Panc1 (cell line): Measurements from ENCODE around the gene FBXO45. TPM values are rescaled to one million over a fixed set of nuclear protein-coding genes. Genes with fewer than 3 reads are reported as not detected.

Experiments used
- ATAC-seq: fragments of 200-7000 bp; cut with Tn5 transposase; 2 replicates; pipeline ENCODE4 v1.9.1; 2020; ENCODE audit warnings: mild to moderate bottlenecking, moderate library complexity
- BruUV-seq: library from RNA; stranded (reverse); fragments of 400-500 nt; replicated peaks from 2 replicates; lab custom pipeline; 2021; lab: Mats Ljungman, UMichigan
- CTCF ChIA-PET: fragments of 300-600 bp; sonication (Branson Sonifier 250); formaldehyde crosslinking; loops from one replicate; lab custom pipeline; 2022; ENCODE audit warnings: antibody characterized with exemption; lab: Charles Lee
- POLR2A ChIA-PET: fragments of 300-600 bp; sonication (Branson Sonifier 250); formaldehyde crosslinking; loops from one replicate; lab custom pipeline; 2022; ENCODE audit warnings: antibody characterized with exemption; lab: Charles Lee
- DNase-seq: peaks from one replicate; pipeline ENCODE4 v3.0.0-alpha.2; 2010; ENCODE audit warnings: low read depth, low spot score
- H3K27ac ChIP-seq: 2 replicates; pipeline ENCODE4 v1.5.1; 2011; ENCODE audit warnings: mild to moderate bottlenecking, low read length, inconsistent platforms
- H3K27me3 ChIP-seq: fragments of 200-500 bp; sonication (Bioruptor generic); 2 replicates; pipeline ENCODE4 v1.6.0; 2014; ENCODE audit warnings: low read length, inconsistent platforms; ENCODE audit not compliant: control insufficient read depth, insufficient read depth
- H3K36me3 ChIP-seq: fragments of 200-500 bp; sonication (Bioruptor generic); 2 replicates; pipeline ENCODE4 v1.5.1; 2014; ENCODE audit warnings: inconsistent platforms, mild to moderate bottlenecking, low read length, moderate library complexity; ENCODE audit not compliant: control insufficient read depth, insufficient read depth
- H3K4me1 ChIP-seq: 2 replicates; pipeline ENCODE4 v1.5.1; 2011; ENCODE audit warnings: inconsistent platforms, mild to moderate bottlenecking, low read length, moderate library complexity; ENCODE audit not compliant: control insufficient read depth, insufficient read depth
- H3K4me3 ChIP-seq, 2 experiments: 2 replicates each; pipeline ENCODE4 v1.5.1; 2011 to 2012; ENCODE audit warnings: low read depth in 2 of 2, low read length in 2 of 2, mild to moderate bottlenecking in 2 of 2, inconsistent platforms in 1 of 2, moderate library complexity in 1 of 2
- H3K9me3 ChIP-seq: fragments of 200-500 bp; sonication (Bioruptor generic); 2 replicates; pipeline ENCODE4 v1.5.1; 2014; ENCODE audit warnings: low read depth, mild to moderate bottlenecking, inconsistent platforms, low read length, moderate library complexity; ENCODE audit not compliant: control insufficient read depth, insufficient read depth
- CTCF ChIP-seq: fragments of 450-650 bp; IDR thresholded peaks from 2 replicates; pipeline ENCODE4 v1.5.1; 2017; ENCODE audit warnings: mild to moderate bottlenecking
- POLR2AphosphoS5 ChIP-seq: IDR thresholded peaks from 2 replicates; pipeline ENCODE4 v1.6.1; 2012; ENCODE audit warnings: mild to moderate bottlenecking, low read depth, low read length, moderate library complexity
- REST ChIP-seq, 2 experiments: IDR thresholded peaks; 2 replicates each; pipeline ENCODE4 v1.6.1; 2011 to 2012; ENCODE audit warnings: low read depth in 2 of 2, control low read depth in 1 of 2, low read length in 1 of 2, mild to moderate bottlenecking in 1 of 2, moderate library complexity in 1 of 2; ENCODE audit not compliant: insufficient read depth in 1 of 2
- SIN3A ChIP-seq: IDR thresholded peaks from 2 replicates; pipeline ENCODE4 v1.6.1; 2012; ENCODE audit warnings: low read depth, mild to moderate bottlenecking, low read length, moderate library complexity, borderline replicate concordance; ENCODE audit not compliant: insufficient read depth
- TCF7L2 ChIP-seq: IDR thresholded peaks from 2 replicates; pipeline ENCODE4 v1.6.1; 2011; ENCODE audit warnings: mild to moderate bottlenecking, low read depth, low read length, inconsistent platforms
- in situ Hi-C: cut with HindIII; loops from 2 replicates; pipeline ENCODE4 v1.10.0; 2016; ENCODE audit warnings: low sequenced_read_pairs, low pct_unique_long_range_greater_than_20kb
- intact Hi-C: fragments of 100-400 bp; cut with micrococcal nuclease; formaldehyde crosslinking; loops from one replicate; pipeline ENCODE4 v1.10.0; 2022; ENCODE audit not compliant: unreplicated experiment
- total RNA-seq: library from RNA; stranded (reverse); gene quantifications from one replicate; pipeline ENCODE4 v1.2.1, GENCODE V29; 2021; ENCODE audit not compliant: unreplicated experiment

The FBXO45 gene
- total RNA-seq, 1 experiment from 2014 or later = 21.6 TPM

GRCh38 chr3:196557236-196557635, 11.2 kb upstream of the FBXO45 start:
- Histone ChIP-seq H3K4me3 (no peak overlapping the region), H3K9me3 (no peaks in the 10 kb centered on the region), H3K27me3 (no peaks in the 10 kb centered on the region), H3K27ac (no peak overlapping the region), H3K4me1 (no peaks in the 10 kb centered on the region), H3K36me3 (0 out of 2 replicates have a peak, but pooled peaks cover 3% of the 10 kb centered on the region)
- ChIA-PET POLR2A (no interaction called here), CTCF (no interaction called here)
- in situ Hi-C loops (no loop called here), intact Hi-C loops (no loop called here)
- no TSS peak for BruUV-seq
- DNase-seq (no peak), ATAC-seq (no peak)
- TF ChIP-seq TCF7L2 (no peak), SIN3A (no peak), CTCF (no peak), POLR2AphosphoS5 (no peak), REST (IDR thresholded peaks at IDR 0.05; ENCODE audit: insufficient read depth in 1 of 2, low read depth in 2 of 2, low read length in 1 of 2) (no peak)

GRCh38 chr3:196558476-196558875, 10.0 kb upstream of the FBXO45 start:
- intact Hi-C loops = no loop called here
- in situ Hi-C loops = no loop called here

More at GRCh38 chr3:196558476-196558875, 10.0 kb upstream of the FBXO45 start:
- BruUV-seq = no TSS peak
- ATAC-seq (no peak), DNase-seq (no peak)
- H3K27ac ChIP-seq = no peak overlapping the region
- peaks cover 3% of the 10 kb centered on the region; the same call in 1 of the 2 replicates for H3K4me1 ChIP-seq
- 0 out of 2 replicates have a peak, but pooled peaks cover 3% of the 10 kb centered on the region for H3K36me3 ChIP-seq
- no peak overlapping the region for H3K4me3 ChIP-seq
- H3K9me3 ChIP-seq = no peaks in the 10 kb centered on the region
- no peak for TF ChIP-seq TCF7L2
- no peak for TF ChIP-seq SIN3A
- TF ChIP-seq CTCF = no peak
- no peak for TF ChIP-seq POLR2AphosphoS5
- TF ChIP-seq REST (IDR thresholded peaks at IDR 0.05; ENCODE audit: insufficient read depth in 1 of 2, low read depth in 2 of 2, low read length in 1 of 2) = no peak
- ChIA-PET POLR2A (no interaction called here), CTCF (no interaction called here)
- H3K27me3 ChIP-seq = no peaks in the 10 kb centered on the region
